Pancreas (tissue), 10 donors: ENCODE results near the gene ITLN1. TPM values are rescaled to one million over a fixed set of nuclear protein-coding genes. Genes with fewer than 3 reads are reported as not detected.

ENCODE experiments used
- ATAC-seq, 4 donors: fragments of 200-7000 bp; cut with Tn5 transposase; one replicate each; pipeline versions ENCODE4 v1.8.0 to v1.9.1; 2020; ENCODE audit warnings: mild to moderate bottlenecking in 4 of 4, moderate library complexity in 4 of 4
- DNase-seq, 6 donors: peaks; one replicate each; pipeline ENCODE4 v3.0.0-alpha.2; 2020
- FAIRE-seq: peaks from 2 replicates; lab custom pipeline; 2012; peaks lifted over from hg19 to GRCh38; lab: Jason Lieb, UNC
- H3K27ac ChIP-seq, 4 donors: fragments of 200-600 bp; sonication (generic); 1 replicate in 3 of 4; 2 replicates in 1 of 4; pipeline versions ENCODE4 v1.5.0 to v1.8.0; 2020
- H3K27me3 ChIP-seq, 4 donors: fragments of 200-600 bp; one replicate each; pipeline ENCODE4 v1.8.0; 2021
- H3K36me3 ChIP-seq, 3 donors: fragments of 200-600 bp; sonication (generic) in 1 of 3; one replicate each; pipeline versions ENCODE4 v1.5.0 to v1.8.0; 2020 to 2021
- H3K4me1 ChIP-seq, 3 donors: fragments of 200-600 bp; one replicate each; pipeline ENCODE4 v1.8.0; 2021
- H3K4me3 ChIP-seq, 4 donors: fragments of 200-600 bp; sonication (generic) in 2 of 4; one replicate each; pipeline versions ENCODE4 v1.5.0 to v1.8.0; 2020 to 2021
- H3K9me3 ChIP-seq, 4 donors: fragments of 200-600 bp; one replicate each; pipeline ENCODE4 v1.8.0; 2021
- CTCF ChIP-seq, 4 donors: fragments of 200-600 bp; sonication (generic) in 3 of 4; IDR thresholded peaks; one replicate each; pipeline versions ENCODE4 v1.5.0 to v1.8.0; 2021; ENCODE audit warnings: antibody characterized with exemption in 4 of 4
- WGBS, 2 donors: extraction: QIAGEN DNeasy Blood & Tissue Kit; methylation state at CpG; one replicate each; pipeline ENCODE4 v1.1.7; 2013; 5-methylcytosine and 5-hydroxymethylcytosine counted together
- intact Hi-C, 3 donors: fragments of 100-400 bp; cut with DNase I; formaldehyde crosslinking; loops; one replicate each; pipeline versions ENCODE4 v1.11.1 to v1.14.2; 2022
- polyA plus RNA-seq, 2 donors: library from polyadenylated mRNA; stranded (reverse); fragments of 200-250 nt; gene quantifications; one replicate each; pipeline ENCODE4 v1.2.3, GENCODE V29; 2013
- total RNA-seq, 6 donors: library from RNA; stranded (reverse); fragmentation: NEBNext Ultra II Directional in 4 of 6; extraction: Animal tissue kit (Norgen Biotek cat#: 25700) in 4 of 6; gene quantifications; one replicate each; pipeline versions ENCODE4 v1.2.1 to v1.2.4, GENCODE V29; 2021 to 2023
- donor health status: healthy with polysubstance abuse.
- donor health status: DM: no; HTN: no; CAD: no; lungs with moderate emphysema.
- donor health status: DM: no; HTN: no; CAD: no.
- donor health status: control.
- donor health status: control.
- donor health status: Bipolar disorder and iron deficiency.
- donor health status: DM: yes; HTN: yes; CAD: no.
- donor health status: DM: no; HTN: no; CAD: no.
- donor health status: DM: no; HTN: no; CAD: no.
- donor health status: DM: yes; HTN: yes; CAD: no.

Gene ITLN1
- total and polyA plus RNA-seq, 8 donors, result 0.12 to 15.1 (median 0.27) TPM; not detected in 2

- WGBS, 2 donors, result 82 to 90% methylated on average over 2 of the region's 2 CpGs
- no peak overlapping the region for H3K27ac ChIP-seq
- no peaks in the 10 kb centered on the region for H3K36me3 ChIP-seq
- no peak for TF ChIP-seq CTCF (IDR thresholded peaks at IDR 0.05)
- no peaks in the 10 kb centered on the region for H3K4me1 ChIP-seq
- DNase-seq, result no peak
- no peak for FAIRE-seq
- H3K9me3 ChIP-seq, result no peaks in the 10 kb centered on the region
- intact Hi-C loops, result no loop called here
- H3K4me3 ChIP-seq, result no peak overlapping the region
- H3K27me3 ChIP-seq, result no peaks in the 10 kb centered on the region
- no peak for ATAC-seq
These were observed 57.6 kb downstream of the ITLN1 start for GRCh38 chr1:160827418-160827817.

- no peak for FAIRE-seq
- H3K4me3 ChIP-seq, result no peak overlapping the region
These were observed 58.4 kb downstream of the ITLN1 start for GRCh38 chr1:160826546-160826945.

More at GRCh38 chr1:160826546-160826945, 58.4 kb downstream of the ITLN1 start:
- TF ChIP-seq CTCF (IDR thresholded peaks at IDR 0.05), result no peak
- Histone ChIP-seq H3K9me3 (no peaks in the 10 kb centered on the region), H3K4me1 (no peaks in the 10 kb centered on the region), H3K27me3 (no peaks in the 10 kb centered on the region), H3K36me3 (no peaks in the 10 kb centered on the region), H3K27ac (no peak overlapping the region)
- ATAC-seq (no peak), DNase-seq (no peak)
- intact Hi-C loops, result no loop called here
- WGBS, 2 donors, result 76 to 80% methylated on average over 1 of the region's 1 CpG

Other genes with a start within 250 kb of the ITLN1 start
- gene SLAMF1, start 238.1 kb downstream of the ITLN1 start, total RNA-seq, result under 1 TPM in 5 of 6 donors, not detected in 1; 0.16 to 0.47 (median 0.40) TPM
- under 1 TPM; 0.19 to 0.38 TPM for gene SLAMF1, start 238.1 kb downstream of the ITLN1 start, polyA plus RNA-seq
- gene CD48, start 173.4 kb downstream of the ITLN1 start, total RNA-seq, result 1 to 10 TPM in 4 of 6 donors, under 1 TPM in 2; 0.37 to 5.1 (median 1.5) TPM
- under 1 TPM; 0.61 to 0.84 TPM for gene CD48, start 173.4 kb downstream of the ITLN1 start, polyA plus RNA-seq
- gene SLAMF7, start 145.9 kb downstream of the ITLN1 start, total RNA-seq, result 1 to 10 TPM in 2 of 6 donors, under 1 TPM in 4; 0.32 to 6.5 (median 0.71) TPM
- under 1 TPM; 0.12 to 0.34 TPM for gene SLAMF7, start 145.9 kb downstream of the ITLN1 start, polyA plus RNA-seq
- gene LY9, start 89.0 kb downstream of the ITLN1 start, total RNA-seq, result under 1 TPM; 0.14 to 0.55 (median 0.36) TPM
- gene LY9, start 89.0 kb downstream of the ITLN1 start, polyA plus RNA-seq, result under 1 TPM in 1 of 2 donors, not detected in 1; 0.05 TPM
- gene CD244, start 22.3 kb downstream of the ITLN1 start, total RNA-seq, result under 1 TPM in 5 of 6 donors, not detected in 1; 0.06 to 0.79 (median 0.14) TPM
- gene CD244, start 22.3 kb downstream of the ITLN1 start, polyA plus RNA-seq, result under 1 TPM in 1 of 2 donors, not detected in 1; 0.07 TPM
- gene ITLN2, start 69.6 kb upstream of the ITLN1 start, total RNA-seq, result not detected
- gene ITLN2, start 69.6 kb upstream of the ITLN1 start, polyA plus RNA-seq, result under 1 TPM in 1 of 2 donors, not detected in 1; 0.19 TPM
- 10 to 100 TPM; 30.0 to 59.5 (median 38.2) TPM for gene F11R, start 136.0 kb upstream of the ITLN1 start, total RNA-seq
- 10 to 100 TPM; 22.7 to 23.6 TPM for gene F11R, start 136.0 kb upstream of the ITLN1 start, polyA plus RNA-seq
- 10 to 100 TPM; 24.8 to 43.8 (median 32.1) TPM for gene TSTD1, start 153.8 kb upstream of the ITLN1 start, total RNA-seq
- gene TSTD1, start 153.8 kb upstream of the ITLN1 start, polyA plus RNA-seq, result 100 to 1,000 TPM in 1 of 2 donors, 10 to 100 TPM in 1; 69.0 to 131 TPM
- 10 to 100 TPM; 15.8 to 33.2 (median 21.7) TPM for gene USF1, start 160.8 kb upstream of the ITLN1 start, total RNA-seq
- 100 to 1,000 TPM in 1 of 2 donors, 10 to 100 TPM in 1; 89.4 to 118 TPM for gene USF1, start 160.8 kb upstream of the ITLN1 start, polyA plus RNA-seq
- gene ARHGAP30, start 184.7 kb upstream of the ITLN1 start, total RNA-seq, result 1 to 10 TPM in 4 of 6 donors, under 1 TPM in 2; 0.43 to 9.1 (median 1.9) TPM
- 1 to 10 TPM in 1 of 2 donors, under 1 TPM in 1; 0.70 to 2.0 TPM for gene ARHGAP30, start 184.7 kb upstream of the ITLN1 start, polyA plus RNA-seq
- 1 to 10 TPM; 1.7 to 9.3 (median 3.5) TPM for gene NECTIN4, start 204.4 kb upstream of the ITLN1 start, total RNA-seq
- gene NECTIN4, start 204.4 kb upstream of the ITLN1 start, polyA plus RNA-seq, result 1 to 10 TPM; 2.1 to 2.7 TPM
- gene KLHDC9, start 213.2 kb upstream of the ITLN1 start, total RNA-seq, result 1 to 10 TPM; 3.2 to 7.9 (median 6.2) TPM
- 10 to 100 TPM in 1 of 2 donors, 1 to 10 TPM in 1; 8.6 to 19.3 TPM for gene KLHDC9, start 213.2 kb upstream of the ITLN1 start, polyA plus RNA-seq
- 10 to 100 TPM in 5 of 6 donors, 1 to 10 TPM in 1; 9.8 to 24.8 (median 18.0) TPM for gene PFDN2, start 232.9 kb upstream of the ITLN1 start, total RNA-seq
- gene PFDN2, start 232.9 kb upstream of the ITLN1 start, polyA plus RNA-seq, result 10 to 100 TPM; 63.8 to 91.6 TPM
- gene NIT1, start 232.9 kb upstream of the ITLN1 start, total RNA-seq, result 10 to 100 TPM; 17.9 to 25.1 (median 19.9) TPM
- gene NIT1, start 232.9 kb upstream of the ITLN1 start, polyA plus RNA-seq, result 10 to 100 TPM; 27.7 to 48.4 TPM
- 10 to 100 TPM; 12.4 to 20.8 (median 15.6) TPM for gene DEDD, start 247.5 kb upstream of the ITLN1 start, total RNA-seq
- 10 to 100 TPM; 11.1 to 19.7 TPM for gene DEDD, start 247.5 kb upstream of the ITLN1 start, polyA plus RNA-seq